NCI-H226 (cell line): Measurements from ENCODE around the gene RPRD2.
A peak's percentile ranks its signal among the peaks of the same experiment; 100 is the strongest.

Experiments
- DNase-seq: peaks from one replicate; pipeline ENCODE4 v3.0.0-alpha.2; 2015

The RPRD2 gene

DNA sequence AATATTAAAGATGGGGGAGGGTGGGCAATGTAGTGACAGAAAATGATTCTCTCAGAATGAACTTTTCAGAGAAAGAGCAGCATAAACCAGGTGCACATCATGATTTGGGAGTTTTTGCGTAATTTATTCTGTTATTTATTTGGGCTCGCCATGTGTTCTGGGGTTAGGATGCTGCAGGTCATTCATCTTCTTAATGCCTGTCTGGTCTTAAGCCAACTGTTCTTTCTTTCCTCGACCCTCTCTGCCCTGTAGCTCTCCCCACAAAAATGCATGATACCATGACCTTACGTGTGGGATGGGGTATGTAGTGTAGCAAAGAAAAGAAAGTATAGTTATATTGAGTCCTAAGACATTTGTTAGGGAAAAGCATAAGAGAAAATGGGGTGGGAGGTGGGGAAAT, 110.9 kb downstream of the RPRD2 start:
- no peak for DNase-seq

DNA sequence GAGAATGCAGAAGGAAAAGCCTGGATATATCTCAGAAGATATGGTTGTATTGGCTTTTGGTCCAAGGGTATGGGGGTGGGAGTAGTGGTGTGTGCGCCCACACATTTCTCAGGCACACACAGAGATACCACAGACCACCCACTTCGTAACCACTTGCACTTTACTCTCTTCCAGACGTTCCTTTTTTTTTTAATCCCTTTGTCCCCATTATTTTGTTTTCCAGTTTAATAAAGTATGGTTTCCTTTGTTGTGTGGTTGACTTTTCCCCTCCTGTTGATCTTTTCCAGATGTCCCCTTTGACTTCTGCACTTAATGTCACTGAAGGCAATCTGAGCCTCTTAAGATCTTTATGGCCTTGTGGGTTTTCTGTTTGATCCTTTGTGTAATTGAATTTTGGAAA, 112.8 kb downstream of the RPRD2 start:
- no peak for DNase-seq

DNA sequence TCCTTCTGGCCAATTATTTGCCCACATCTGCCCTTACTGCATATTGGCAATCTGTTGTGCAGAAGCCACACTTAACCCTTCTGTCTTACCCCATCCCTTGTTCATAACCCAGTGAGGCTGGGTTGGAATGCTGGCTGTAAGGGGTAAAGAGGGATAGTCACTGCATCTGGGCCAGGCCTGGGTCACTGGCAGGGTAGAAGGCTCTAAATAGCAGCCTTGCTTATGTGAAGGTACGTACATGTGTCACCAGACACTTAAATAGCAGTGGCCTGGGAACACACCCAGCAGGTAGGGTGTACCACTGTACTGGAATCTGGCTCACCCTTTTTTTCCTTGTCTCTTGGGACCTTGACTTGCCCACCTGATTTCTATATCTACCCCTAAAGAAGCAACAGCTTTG, 113.4 kb downstream of the RPRD2 start:
- no peak for DNase-seq

DNA sequence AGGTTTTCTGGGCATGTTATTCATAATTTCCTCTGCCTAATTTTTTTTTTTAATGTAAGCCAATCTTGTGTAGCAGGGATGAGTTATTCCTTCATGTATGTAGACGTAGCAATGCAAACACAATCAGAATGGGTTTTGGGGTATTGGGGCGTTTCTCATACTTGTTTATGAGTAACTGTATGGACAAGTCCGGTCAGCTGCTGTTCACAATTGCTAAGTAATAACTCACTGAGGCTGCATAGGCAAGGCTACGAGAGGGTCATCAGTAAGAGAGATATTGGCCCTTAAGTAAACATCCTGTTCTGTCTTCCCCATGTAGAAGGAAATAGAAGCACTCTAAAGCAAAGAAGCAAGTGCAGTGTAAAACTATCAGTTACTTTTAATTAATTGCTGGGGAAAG, 113.8 kb downstream of the RPRD2 start:
- peak; percentile 7 for DNase-seq

DNA sequence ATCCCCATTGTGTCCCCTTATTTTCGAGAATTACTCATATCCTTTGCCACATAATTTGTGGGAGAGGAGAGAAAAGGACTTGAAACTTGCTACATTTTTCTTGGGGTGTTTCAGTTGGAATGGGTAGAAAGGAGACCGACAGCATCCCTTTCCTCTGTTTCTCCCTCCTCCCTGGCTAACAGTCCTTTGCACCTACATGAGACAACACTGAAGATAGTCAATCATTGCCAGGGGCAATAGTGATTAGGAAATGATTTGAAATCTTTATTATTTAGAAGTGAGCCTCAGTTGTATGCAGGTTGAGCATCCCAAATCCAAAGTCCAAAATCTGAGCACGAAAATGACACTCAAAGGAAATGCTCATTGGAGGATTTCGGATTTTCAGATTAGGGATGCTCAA, 115.4 kb downstream of the RPRD2 start:
- DNase-seq: no peak

DNA sequence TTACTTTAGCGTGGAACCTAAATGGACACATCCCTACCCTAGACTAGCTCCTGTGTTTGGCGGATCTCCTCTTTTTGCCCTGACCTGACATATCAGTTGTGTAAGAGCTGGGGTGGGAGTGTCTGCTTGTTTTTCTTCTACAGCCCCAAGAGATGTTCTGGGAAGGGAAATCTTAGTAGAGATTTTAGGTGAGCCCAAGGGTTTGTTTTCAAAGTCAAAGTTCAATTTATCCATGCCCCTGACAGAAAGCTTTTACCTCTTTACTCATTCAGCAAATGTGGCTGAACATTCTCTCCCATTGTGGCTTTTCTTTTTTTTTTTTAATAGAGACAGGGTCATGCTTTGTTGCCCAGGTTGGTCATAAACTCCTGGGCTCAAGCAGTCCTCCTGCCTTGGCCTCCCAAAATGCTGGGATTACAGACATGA, 116.0 kb downstream of the RPRD2 start:
- DNase-seq: no peak

DNA sequence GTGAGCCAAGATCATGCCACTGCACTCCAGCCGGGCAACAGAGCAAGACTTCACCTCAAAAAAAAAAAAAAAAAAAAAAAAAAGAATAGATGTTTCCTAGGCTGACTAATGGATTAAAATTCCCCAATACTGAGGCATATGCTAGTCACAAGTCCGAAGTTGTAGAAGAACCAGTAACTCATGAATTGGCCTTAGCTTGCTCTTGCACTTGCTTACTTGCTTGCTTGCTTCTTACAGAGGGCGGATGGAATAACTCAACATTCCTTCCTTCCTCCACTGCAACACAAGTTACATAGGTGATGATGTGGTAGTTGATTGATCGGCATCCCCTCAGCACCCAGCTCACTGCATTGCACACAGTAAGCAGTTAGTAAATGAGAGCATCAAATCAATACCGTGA, 120.5 kb downstream of the RPRD2 start:
- no peak for DNase-seq

DNA sequence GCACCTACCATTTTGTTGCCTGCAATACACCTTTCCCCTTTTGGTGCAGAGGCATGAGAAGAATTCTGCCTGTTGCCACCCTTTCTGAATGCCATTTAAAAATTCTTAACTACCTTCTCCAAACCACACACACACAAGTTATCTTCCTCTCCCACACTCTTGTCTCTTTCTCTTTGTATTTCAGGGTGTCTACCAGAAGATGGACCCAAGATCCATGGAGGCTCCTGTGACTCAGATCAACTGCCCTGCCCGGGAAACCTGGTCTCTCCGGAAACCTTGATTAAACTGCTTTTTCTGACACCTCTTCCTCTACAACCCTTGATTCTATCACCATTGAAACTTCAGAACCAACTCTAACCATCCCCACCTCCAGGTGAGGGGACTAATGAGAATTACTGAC, 120.9 kb downstream of the RPRD2 start:
- peak; percentile 57 for DNase-seq

DNA sequence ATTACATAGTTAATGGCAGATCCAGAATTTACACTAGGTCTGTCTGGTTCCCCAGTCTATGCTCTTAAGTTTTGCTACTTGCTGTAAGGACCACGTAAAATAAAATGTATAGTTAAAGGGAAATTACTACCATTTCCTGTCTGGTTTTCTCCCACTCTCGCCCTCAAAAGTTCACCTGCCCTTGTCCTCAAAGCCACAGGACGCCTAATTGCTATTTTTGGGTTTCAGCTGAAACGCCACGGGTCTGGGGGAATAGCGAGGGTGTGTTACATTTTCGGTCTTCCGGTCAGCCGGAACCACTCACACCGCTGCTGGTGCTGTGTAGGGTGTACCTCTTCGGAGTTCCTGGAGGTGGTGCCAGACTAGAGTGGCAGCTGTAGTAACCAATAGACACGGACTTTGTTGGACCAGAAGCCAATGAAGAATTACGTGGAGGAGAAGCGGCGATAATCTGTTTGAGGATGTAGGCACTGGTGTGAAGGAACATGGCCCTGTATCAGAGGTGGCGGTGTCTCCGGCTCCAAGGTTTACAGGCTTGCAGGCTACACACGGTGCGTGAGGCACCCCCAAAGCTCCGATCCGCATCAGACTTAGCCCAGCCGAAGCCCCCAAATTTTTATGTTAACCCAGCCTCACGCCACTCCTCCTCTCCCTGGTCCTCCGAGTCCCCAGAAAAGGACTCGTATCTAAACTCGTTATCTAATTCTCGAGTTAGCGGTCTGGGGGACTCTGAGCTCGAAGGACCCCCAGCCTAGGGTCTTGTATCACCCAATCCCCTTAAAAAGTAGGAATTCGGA, 123.2 kb downstream of the RPRD2 start, which contains the start of gene TARS2:
Gene TARS2 (plus strand): TSS at position 454 of the 797 bp plus-strand sequence. CDS start 32 bp downstream, at position 486.
- peak; percentile 95 for DNase-seq

DNA sequence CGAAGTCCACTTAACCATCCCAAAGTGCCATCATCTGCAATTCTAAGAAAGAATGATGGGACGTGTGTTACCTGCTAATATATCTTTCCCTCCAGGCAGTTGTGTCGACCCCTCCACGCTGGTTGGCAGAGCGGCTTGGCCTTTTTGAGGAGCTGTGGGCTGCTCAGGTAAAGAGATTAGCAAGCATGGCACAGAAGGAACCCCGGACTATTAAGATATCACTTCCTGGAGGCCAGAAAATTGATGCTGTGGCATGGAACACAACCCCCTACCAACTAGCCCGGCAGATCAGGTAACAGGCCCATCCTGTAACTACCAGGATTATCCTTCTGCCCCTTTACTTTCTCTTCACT, 123.8 kb downstream of the RPRD2 start:
- DNase-seq: no peak

DNA sequence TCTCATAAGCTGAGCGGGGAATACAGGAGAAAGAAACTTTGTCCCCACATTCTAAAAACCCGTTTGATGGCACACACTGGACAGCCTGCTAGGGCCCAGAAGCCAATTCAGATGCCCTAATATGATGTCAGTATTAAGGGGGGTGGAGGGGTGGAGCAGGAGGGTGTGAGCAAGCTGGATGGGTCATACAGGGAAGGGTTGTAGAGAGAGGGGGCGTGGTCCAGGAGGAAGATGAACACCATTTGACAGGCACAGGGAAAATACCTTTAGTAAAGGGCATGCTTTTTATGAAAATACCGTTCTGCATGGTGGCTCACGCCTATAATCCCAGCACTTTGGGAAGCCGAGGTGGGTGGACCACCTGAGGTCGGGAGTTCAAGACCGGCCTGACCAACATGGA, 129.2 kb downstream of the RPRD2 start:
- DNase-seq: no peak

DNA sequence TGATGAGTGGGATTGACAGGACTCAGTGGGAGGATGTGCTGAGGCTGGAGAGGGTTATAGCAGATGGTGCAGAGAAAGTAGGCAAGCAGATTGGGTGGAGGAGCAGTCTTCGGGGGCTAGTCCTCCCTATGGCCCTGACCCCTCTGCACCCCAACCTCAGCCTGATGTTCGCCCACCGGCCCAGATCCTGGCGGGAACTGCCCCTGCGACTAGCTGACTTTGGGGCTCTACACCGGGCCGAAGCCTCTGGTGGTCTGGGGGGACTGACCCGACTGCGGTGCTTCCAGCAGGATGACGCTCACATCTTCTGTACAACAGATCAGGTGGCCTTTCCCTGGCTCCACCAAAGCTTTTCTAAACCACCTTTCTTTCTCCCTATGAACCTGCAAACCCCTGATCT, 134.4 kb downstream of the RPRD2 start:
- DNase-seq: no peak

DNA sequence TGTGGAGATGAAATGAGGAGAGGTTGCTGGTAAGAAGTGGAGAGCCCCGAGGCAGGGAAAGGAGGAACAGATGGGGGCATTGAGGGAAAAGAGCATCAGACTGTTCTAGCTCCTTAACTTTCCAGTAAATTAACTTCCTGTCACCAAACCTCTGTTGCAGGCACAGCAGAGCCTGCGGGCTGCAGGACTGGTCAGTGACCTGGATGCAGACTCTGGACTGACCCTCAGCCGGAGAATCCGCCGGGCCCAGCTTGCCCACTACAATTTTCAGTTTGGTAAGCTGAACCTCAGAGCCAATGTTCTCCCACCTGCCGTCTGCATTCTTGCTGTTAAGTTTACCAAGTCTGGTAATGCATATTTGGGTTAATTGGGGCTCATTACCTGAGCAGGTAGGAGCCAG, 141.5 kb downstream of the RPRD2 start:
- no peak for DNase-seq

DNA sequence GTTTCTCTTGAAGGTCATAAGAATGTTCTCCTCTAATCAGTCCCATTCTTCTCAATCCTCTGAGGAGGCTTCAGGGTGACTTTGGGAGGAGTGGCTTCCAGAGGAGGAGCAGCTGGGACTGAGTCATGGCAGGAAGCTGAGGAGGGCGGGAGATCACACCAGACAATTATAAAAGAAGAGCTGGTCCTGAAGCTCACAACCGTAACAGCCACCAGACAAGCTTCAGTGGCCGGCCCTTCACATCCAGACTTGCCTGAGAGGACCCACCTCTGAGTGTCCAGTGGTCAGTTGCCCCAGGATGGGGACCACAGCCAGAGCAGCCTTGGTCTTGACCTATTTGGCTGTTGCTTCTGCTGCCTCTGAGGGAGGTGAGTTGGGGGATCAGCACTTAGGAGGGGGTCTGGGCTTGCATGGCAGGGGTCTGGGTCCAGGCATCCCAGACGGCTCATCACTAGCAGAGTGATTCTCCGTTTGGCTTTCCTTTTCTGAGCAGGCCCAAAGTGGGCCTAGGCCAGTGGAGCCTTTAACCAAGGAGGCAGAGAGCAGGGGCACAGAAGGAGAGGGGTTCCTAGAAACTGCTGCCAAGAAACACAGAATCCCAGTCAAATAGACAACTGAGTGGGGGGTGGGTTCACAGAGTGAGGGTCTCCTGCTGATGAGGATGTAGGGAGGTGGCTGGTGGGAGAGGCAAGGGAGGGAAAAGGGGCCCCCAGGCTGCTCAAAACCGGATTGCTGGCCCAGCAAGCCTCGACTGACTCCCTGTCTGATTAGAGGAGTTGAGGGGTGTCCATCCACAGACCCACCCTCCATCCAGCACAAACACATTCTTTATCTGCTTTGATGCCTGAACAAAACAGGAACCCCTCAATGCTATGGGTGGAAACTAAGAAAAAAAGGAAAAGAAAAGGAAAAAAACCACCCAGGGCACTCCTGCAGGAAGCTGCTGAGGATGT, 144.2 kb downstream of the RPRD2 start, which contains the start of gene ECM1:
Gene ECM1 (plus strand): TSS at position 198 of the 953 bp plus-strand sequence. CDS start 101 bp downstream, at position 299.
- peak; percentile 55 for DNase-seq

DNA sequence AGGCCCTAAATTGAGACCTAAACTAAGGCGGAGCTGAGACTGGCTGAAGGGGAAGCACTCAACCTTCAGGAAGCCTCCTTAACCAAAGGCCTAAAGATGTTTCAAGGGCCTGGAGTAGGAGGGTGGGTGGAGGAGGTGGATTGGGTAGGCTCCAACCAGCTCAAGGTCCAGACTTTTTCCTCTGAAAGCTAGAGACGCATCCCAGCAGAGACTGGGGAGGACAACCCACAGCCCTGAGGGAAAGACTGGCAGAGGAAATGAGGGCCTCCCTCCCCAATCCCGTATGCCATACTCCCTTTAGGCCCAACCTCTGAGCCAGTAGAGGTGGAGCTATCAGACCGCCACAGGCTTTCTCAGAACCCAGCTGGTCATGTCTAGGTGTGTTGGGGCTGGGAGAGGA, 145.0 kb downstream of the RPRD2 start:
- DNase-seq: no peak

DNA sequence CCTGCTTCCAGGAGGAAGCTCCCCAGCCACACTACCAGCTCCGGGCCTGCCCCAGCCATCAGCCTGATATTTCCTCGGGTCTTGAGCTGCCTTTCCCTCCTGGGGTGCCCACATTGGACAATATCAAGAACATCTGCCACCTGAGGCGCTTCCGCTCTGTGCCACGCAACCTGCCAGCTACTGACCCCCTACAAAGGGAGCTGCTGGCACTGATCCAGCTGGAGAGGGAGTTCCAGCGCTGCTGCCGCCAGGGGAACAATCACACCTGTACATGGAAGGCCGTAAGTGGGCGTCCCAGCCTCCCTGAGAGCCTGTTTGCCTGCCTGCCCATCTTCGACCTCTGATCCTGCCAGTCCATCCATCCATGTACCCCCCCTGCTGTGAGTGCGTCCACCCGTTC, 147.6 kb downstream of the RPRD2 start:
- DNase-seq: no peak

DNA sequence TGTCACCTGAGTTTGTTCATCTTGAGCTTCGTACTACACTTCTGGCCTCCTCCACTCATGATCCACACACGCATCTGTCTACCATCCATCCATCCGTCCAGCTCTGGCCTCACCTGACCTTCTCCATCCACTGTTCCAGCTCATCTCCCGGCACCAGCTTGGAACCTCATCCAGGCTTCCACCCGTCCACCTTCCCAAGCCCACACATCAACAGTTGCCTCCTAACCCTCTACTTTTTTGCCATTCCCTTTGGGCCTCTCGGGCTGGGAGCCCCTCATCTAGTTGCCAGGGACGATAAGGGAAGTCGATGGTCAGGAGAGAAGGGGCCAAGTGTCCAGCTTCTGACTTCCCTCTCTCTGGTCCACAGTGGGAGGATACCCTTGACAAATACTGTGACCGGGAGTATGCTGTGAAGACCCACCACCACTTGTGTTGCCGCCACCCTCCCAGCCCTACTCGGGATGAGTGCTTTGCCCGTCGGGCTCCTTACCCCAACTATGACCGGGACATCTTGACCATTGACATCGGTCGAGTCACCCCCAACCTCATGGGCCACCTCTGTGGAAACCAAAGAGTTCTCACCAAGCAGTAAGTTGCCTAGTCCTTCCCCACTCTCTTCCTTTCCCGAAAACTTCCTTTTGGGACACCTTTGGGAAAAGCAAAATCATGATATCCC, 148.2 kb downstream of the RPRD2 start:
- no peak for DNase-seq

DNA sequence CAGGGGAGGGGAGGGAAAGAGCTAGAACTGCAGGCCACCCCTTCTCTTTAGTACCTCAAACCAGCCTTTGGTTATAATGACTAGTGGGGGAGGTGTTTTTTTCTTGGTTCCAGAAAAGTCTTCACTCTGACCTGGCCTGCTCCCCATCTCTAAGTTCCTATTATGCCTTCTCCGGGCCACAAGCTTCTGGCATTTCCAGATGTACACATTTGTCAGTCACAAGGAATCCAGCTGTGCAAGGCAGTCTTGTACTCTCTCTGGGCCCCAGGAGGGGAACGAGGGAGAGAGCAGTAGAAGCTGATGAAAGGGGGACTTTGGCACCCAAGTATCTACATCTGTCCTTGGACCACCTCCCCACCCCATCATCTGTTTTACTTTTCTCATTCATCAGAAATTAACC, 148.9 kb downstream of the RPRD2 start:
- DNase-seq: no peak

DNA sequence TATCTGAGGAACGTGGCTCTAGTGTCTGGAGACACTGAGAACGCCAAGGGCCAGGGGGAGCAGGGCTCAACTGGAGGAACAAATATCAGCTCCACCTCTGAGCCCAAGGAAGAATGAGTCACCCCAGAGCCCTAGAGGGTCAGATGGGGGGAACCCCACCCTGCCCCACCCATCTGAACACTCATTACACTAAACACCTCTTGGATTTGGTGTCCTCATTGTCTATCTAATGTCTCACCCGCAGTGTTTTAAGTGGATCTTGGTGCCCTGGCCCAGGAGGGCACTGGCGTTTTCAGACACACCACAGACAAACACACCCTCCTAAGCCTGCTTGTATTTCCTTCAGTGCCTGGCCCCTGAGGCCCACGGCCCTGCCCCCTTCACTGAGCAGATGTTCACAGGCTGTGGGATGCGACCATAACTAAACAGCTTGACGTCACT, 149.4 kb downstream of the RPRD2 start:
- DNase-seq: no peak

DNA sequence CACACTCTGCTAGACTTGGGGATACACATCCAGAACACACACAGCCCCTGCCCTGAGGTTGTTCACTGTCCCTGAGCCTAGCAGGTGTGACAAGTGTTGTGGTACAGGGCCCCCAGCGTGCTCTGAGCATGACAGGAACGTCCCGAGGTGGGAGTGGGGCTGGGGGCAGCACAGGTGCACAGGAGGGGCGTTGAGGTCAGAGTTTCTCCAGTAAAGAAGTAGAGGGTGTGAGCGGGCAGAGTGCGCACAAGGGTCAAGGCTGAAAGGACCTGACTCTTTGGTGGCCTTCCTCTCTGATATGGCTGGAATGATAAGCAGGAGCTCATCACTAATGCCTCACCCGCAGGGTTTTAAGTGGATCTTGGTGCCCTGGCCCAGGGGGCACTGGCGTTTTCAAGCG, 150.3 kb downstream of the RPRD2 start:
- DNase-seq: no peak

DNA sequence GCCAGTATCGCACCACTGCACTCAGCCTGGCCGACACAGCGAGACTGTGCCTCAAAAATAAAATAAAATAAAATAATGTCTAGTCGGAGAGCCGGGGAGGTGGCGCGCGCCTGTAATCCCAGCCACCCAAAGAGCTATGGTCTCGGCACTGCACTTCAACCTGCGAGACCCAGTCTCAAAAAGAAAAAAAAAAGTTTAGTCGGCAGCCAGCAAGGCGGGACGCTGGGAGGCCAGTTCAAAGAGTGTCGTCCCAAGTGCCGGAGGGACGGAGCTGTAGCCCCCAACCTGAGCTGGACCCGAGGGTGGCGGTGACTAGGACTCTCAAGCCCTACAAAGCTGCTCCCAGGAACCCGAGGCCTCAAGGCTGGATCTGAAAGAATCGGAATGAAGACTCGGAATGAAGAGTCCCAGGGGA, 151.0 kb downstream of the RPRD2 start:
- no peak for DNase-seq

DNA sequence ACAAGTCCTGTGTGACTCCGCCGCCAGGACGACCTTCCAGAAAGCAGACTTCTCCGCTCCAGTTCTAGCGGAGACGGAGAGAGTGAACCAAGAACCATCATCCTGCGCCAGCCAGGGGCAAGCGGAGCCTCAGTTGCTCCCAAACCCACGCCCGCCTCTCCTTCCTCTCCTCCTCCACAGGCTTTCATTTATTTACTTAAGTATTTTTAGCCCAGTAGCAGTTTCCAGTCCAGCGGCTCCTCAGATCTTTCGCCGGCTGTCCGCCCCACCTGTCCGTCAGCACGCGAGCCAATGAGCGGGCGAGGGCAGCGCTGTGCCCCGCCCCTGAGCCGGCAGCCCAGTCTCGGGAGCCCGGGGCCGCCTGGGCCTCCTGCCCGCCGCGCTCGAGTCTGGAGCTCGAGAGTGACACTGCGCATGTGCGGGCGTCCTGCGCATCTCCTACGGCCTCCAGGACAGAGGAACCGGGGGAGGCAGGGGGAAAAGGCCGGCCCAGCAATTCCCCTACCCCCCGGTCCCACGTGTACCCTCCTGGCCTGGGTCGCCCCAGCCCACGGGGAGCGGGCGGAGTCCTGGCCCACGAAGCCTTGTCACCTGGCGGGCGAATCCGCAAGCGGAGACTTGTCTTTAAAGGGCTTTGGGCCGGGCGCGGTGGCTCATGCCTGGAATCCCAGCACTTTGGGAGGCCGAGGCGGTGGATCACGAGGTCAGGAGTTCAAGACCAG, 151.5 kb downstream of the RPRD2 start, which contains the start of gene FALEC:
Gene FALEC (plus strand): TSS at position 425 of the 722 bp plus-strand sequence.
- peak; percentile 95 for DNase-seq
